ENCODE measurements around the gene RHBDD2. TPM values are rescaled to one million over a fixed set of nuclear protein-coding genes. Genes with fewer than 3 reads are reported as not detected.

The RHBDD2 gene
- total RNA-seq, 1 donor from 2014 or later = 72.5 TPM

DNA sequence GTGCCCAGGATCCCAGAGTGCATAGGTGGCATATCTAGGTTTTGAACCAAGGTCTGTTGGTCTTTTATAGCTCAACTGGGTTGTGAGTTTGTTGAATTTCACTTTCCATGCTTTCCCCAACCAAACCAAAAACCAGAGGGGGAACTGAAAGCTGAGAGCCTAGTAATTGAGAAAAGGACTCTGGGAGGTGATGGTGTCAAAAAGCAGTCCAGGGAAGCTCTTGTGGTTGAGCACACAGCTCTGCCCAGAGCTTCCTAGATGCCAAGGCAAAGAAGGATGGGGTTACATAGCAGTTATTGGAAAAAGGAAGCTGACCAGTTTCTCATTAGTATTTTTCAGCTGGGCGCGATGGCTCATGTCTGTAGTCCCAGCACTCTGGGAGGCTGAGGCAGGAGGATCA lies 46.1 kb downstream of the RHBDD2 start:
- H3K9me3 ChIP-seq = no peaks in the 10 kb centered on the region
- peaks cover 16% of the 10 kb centered on the region for H3K36me3 ChIP-seq
- ATAC-seq = peak; percentile 28 to 64
- intact Hi-C loops (cut with DNase I) = no loop called here
- no peak for DNase-seq
- no peak for TF ChIP-seq CTCF (IDR thresholded peaks at IDR 0.05)
- no peak overlapping the region for H3K27ac ChIP-seq
- no peak overlapping the region for H3K4me3 ChIP-seq
- H3K4me1 ChIP-seq = peaks cover 31% of the 10 kb centered on the region
- no peaks in the 10 kb centered on the region for H3K27me3 ChIP-seq (ENCODE audit: low read depth)

DNA sequence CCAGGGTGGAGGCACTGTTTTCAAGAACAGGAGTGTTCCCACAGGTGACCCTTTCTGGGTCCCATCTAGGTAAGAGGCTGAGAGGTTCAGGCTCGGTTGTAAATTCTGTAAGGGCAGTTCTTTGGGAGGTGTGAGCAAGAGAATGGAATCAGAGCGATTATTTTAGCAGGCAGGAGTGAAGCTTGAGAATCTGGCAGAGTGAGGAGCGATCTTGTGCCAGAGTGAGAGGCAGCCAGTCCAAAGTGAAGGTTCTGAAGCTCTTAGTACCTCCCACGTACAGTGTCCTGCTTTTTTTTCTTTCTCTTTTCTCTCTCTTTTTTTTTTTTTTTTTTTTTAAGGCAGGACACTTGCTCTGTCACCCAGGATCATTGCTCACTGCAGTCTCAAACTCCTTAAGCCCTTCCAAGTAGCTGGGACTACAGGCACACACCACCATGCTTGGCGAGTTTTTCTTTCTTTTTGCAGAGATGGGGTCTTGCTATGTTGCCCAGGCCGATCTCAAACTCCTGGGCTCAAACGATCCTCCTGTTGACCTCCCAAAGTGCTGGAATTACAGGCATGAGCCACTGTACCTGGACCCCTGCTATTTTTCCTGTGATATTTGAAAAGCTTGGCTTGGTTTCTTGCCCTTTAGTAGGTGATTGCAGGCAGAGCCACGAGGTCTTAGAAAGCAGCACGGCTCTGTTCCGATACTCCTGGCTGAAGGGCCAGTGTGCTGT lies 47.0 kb downstream of the RHBDD2 start:
- TF ChIP-seq CTCF (IDR thresholded peaks at IDR 0.05) = no peak
- peak in 1 of 2 donors; percentile 7 for ATAC-seq
- H3K4me1 ChIP-seq = peaks cover 23% of the 10 kb centered on the region
- peaks cover 16% of the 10 kb centered on the region for H3K36me3 ChIP-seq
- no peaks in the 10 kb centered on the region for H3K27me3 ChIP-seq (ENCODE audit: low read depth)
- DNase-seq = no peak
- H3K9me3 ChIP-seq = no peaks in the 10 kb centered on the region
- H3K27ac ChIP-seq = no peak overlapping the region
- intact Hi-C loops (cut with DNase I) = no loop called here
- no peak overlapping the region for H3K4me3 ChIP-seq

GRCh38 chr7:75928568-75928914 lies 49.7 kb downstream of the RHBDD2 start:
- Histone ChIP-seq H3K36me3 (peaks cover 16% of the 10 kb centered on the region), H3K9me3 (no peaks in the 10 kb centered on the region), H3K4me1 (peaks cover 20% of the 10 kb centered on the region), H3K4me3 (no peak overlapping the region), H3K27ac (no peak overlapping the region), H3K27me3 (ENCODE audit: low read depth) (no peaks in the 10 kb centered on the region)
- no peak for TF ChIP-seq CTCF (IDR thresholded peaks at IDR 0.05)
- no peak for ATAC-seq
- intact Hi-C loops (cut with DNase I) = no loop called here
- DNase-seq = no peak

DNA sequence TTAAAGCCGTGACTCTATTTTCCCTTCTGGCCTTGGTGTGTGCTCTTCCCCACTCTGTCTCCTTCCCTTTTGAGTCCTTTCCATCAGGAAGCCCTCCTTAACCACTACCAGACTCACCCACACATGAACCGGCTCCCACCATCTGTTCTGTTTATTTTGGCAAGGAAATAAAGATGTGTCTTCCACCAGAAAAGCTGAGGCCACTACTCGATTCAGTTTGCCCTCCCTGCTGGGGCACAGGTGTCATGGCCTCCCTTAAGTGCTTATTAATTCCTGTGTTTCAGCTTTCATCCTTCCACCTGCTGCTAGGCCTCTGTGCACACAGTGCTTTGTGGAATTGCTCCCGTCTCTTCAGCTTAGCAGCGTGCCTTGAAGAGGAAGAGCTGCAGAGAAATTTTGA lies 52.8 kb downstream of the RHBDD2 start:
- DNase-seq = no peak
- Histone ChIP-seq H3K4me3 (no peak overlapping the region), H3K4me1 (peaks cover 16% of the 10 kb centered on the region), H3K36me3 (peaks cover 21% of the 10 kb centered on the region), H3K27me3 (ENCODE audit: low read depth) (no peaks in the 10 kb centered on the region), H3K9me3 (no peaks in the 10 kb centered on the region), H3K27ac (no peak overlapping the region)
- intact Hi-C loops (cut with DNase I) = no loop called here
- ATAC-seq = no peak
- no peak for TF ChIP-seq CTCF (IDR thresholded peaks at IDR 0.05)

- peak; percentile 56 to 68 for ATAC-seq
- Histone ChIP-seq H3K4me3 (no peak overlapping the region), H3K36me3 (peaks cover 5% of the 10 kb centered on the region), H3K27ac (no peak overlapping the region), H3K4me1 (peaks cover 22% of the 10 kb centered on the region), H3K27me3 (ENCODE audit: low read depth) (no peaks in the 10 kb centered on the region), H3K9me3 (no peaks in the 10 kb centered on the region)
- intact Hi-C loops (cut with DNase I) = no loop called here
- DNase-seq = peak; percentile 77
- TF ChIP-seq CTCF (IDR thresholded peaks at IDR 0.05) = no peak
Measured at GRCh38 chr7:75937958-75938786, 59.3 kb downstream of the RHBDD2 start.

Small RNA genes within 50 kb of the gene (microRNA-seq; reads per million reads assigned to microRNA genes)
- not detected for gene MIR4651 (ENCODE audit: borderline number of aligned reads)

Other genes starting within 250 kb of the RHBDD2 start
- 51.5 TPM for gene HIP1, start 140.1 kb upstream of the RHBDD2 start, total RNA-seq
- not detected for gene CCL26, start 106.8 kb upstream of the RHBDD2 start, total RNA-seq
- 4.1 TPM for gene CCL24, start 65.2 kb upstream of the RHBDD2 start, total RNA-seq
- gene POR, start 36.1 kb downstream of the RHBDD2 start, total RNA-seq = 244 TPM
- gene TMEM120A, start 115.6 kb downstream of the RHBDD2 start, total RNA-seq = 42.7 TPM
- gene STYXL1, start 169.0 kb downstream of the RHBDD2 start, total RNA-seq = 25.6 TPM
- gene MDH2, start 169.1 kb downstream of the RHBDD2 start, total RNA-seq = 107 TPM

Data from lower lobe of right lung (tissue), 2 donors.